Naive thymus-derived CD8-positive, alpha-beta T cell (primary cell): Measurements from ENCODE around the gene BET1L. TPM values are rescaled to one million over a fixed set of nuclear protein-coding genes. Genes with fewer than 3 reads are reported as not detected.
A peak's percentile ranks its signal among the peaks of the same experiment; 100 is the strongest.

Source experiments
- ATAC-seq, 2 donors: fragments of 150-1000 bp; cut with Tn5 transposase in 1 of 2; sonication (Bioruptor Pico), chemical (Tn5 transposase) in 1 of 2; 1 replicate in 1 of 2; 2 replicates in 1 of 2; pipeline ENCODE4 v1.10.0; 2021; ENCODE audit warnings: mild to moderate bottlenecking in 2 of 2, moderate library complexity in 2 of 2
- POLR2A ChIA-PET: fragments of 350-600 bp; sonication (Branson Sonifier 250); formaldehyde crosslinking; loops from one replicate; lab custom pipeline; 2021; ENCODE audit warnings: antibody characterized with exemption; lab: Charles Lee
- DNase-seq, 10 donors: peaks; one replicate each; pipeline versions ENCODE4 v3.0.0 to v3.0.0-alpha.2; 2020 to 2022
- H3K27ac Mint-ChIP-seq, 10 donors: one replicate each; pipeline ENCODE4 v1.8.0; 2020 to 2022; ENCODE audit warnings: mild to moderate bottlenecking in 10 of 10, mixed read lengths in 10 of 10, moderate library complexity in 4 of 10, inconsistent platforms in 1 of 10
- H3K27me3 Mint-ChIP-seq, 5 donors: one replicate each; pipeline ENCODE4 v1.8.0; 2021 to 2022; ENCODE audit warnings: mixed read lengths in 5 of 5
- H3K36me3 Mint-ChIP-seq, 3 donors: one replicate each; pipeline ENCODE4 v1.8.0; 2020 to 2022; ENCODE audit warnings: mixed read lengths in 3 of 3, mild to moderate bottlenecking in 2 of 3, inconsistent platforms in 1 of 3
- H3K4me1 Mint-ChIP-seq, 4 donors: one replicate each; pipeline ENCODE4 v1.8.0; 2021 to 2022; ENCODE audit warnings: mixed read lengths in 4 of 4
- H3K4me3 Mint-ChIP-seq, 10 donors: one replicate each; pipeline ENCODE4 v1.8.0; 2020 to 2022; ENCODE audit warnings: mild to moderate bottlenecking in 10 of 10, mixed read lengths in 10 of 10, moderate library complexity in 6 of 10, inconsistent platforms in 1 of 10
- H3K9me3 Mint-ChIP-seq, 9 donors: one replicate each; pipeline ENCODE4 v1.8.0; 2020 to 2022; ENCODE audit warnings: mixed read lengths in 9 of 9, mild to moderate bottlenecking in 3 of 9, inconsistent platforms in 1 of 9, moderate library complexity in 1 of 9
- polyA plus RNA-seq, 3 donors: library from polyadenylated mRNA; unstranded; fragments of 300-500 nt; fragmentation: Illumina TruSeq; gene quantifications; one replicate each; pipeline ENCODE4 v1.2.3, GENCODE V29; 2021
- total RNA-seq, 8 experiments: library from RNA in 2 of 8; stranded (reverse) in 2 of 8; gene quantifications; one replicate each; pipeline ENCODE4 v1.2.3 and lab custom pipeline; 2021 to 2026

BET1L gene
- total and polyA plus RNA-seq, 5 experiments from 2014 or later = 24.0 to 122 (median 75.2) TPM

GRCh38 chr11:208181-208916 is 1.1 kb upstream of the BET1L start:
- peaks cover 17 to 57% (median 52%) of the 10 kb centered on the region in 4 donors for H3K4me1 Mint-ChIP-seq
- ATAC-seq = peak; percentile 66 to 70

DNA sequence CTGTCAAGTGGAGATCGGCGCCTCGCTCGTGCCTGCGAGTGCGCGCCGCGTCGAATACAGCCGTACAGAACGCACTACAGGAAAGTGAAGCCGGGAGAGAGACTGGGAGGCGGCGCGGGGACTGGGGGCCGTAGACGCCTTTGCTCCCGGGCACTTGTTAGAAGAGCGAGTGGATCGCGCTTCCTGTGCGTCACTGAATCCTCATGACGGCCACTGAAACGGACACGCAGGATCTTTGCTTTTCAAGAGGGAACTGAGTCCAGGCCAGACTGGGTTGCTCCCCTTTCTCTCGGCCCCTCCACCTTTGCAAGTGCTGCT is 623 bp upstream of the BET1L start:
- no peaks in the 10 kb centered on the region for H3K9me3 Mint-ChIP-seq
- peaks cover 0 to 35% (median 0%) of the 10 kb centered on the region in 3 donors for H3K36me3 Mint-ChIP-seq
- ATAC-seq (peak; percentile 29 to 33), DNase-seq (no peak)
- no peaks in the 10 kb centered on the region for H3K27me3 Mint-ChIP-seq
- H3K4me1 Mint-ChIP-seq = peaks cover 18 to 59% (median 57%) of the 10 kb centered on the region in 4 donors
- POLR2A ChIA-PET = interaction anchor here (0.8 to 5.3 kb wide), 30 partner anchors 9 to 611 kb away, joined by 3 to 78 read pairs (median 7); partner anchors contain the start of genes DEAF1, HRAS, IFITM2 and NLRP6
- H3K4me3 Mint-ChIP-seq = peak overlapping the region; percentile 86 to 99 (median 96)
- H3K27ac Mint-ChIP-seq = peak overlapping the region; percentile 96 to 100 (median 99)

More at GRCh38 chr11:208181-208916, 1.1 kb upstream of the BET1L start:
- H3K36me3 Mint-ChIP-seq = peaks cover 0 to 39% (median 0%) of the 10 kb centered on the region in 3 donors
- peak; percentile 74 to 89 (median 81) for DNase-seq
- peak overlapping the region; percentile 86 to 99 (median 96) for H3K4me3 Mint-ChIP-seq
- H3K9me3 Mint-ChIP-seq = no peaks in the 10 kb centered on the region
- no peaks in the 10 kb centered on the region for H3K27me3 Mint-ChIP-seq
- peak overlapping the region; percentile 96 to 100 (median 99) for H3K27ac Mint-ChIP-seq
- POLR2A ChIA-PET = interaction anchor here (0.7 to 5.3 kb wide), 21 partner anchors 10 to 367 kb away, joined by 3 to 78 read pairs (median 7); partner anchors contain the start of genes IFITM5, NLRP6, PGGHG and PHRF1

- H3K9me3 Mint-ChIP-seq = no peaks in the 10 kb centered on the region
- H3K36me3 Mint-ChIP-seq = peaks cover 0 to 26% (median 0%) of the 10 kb centered on the region in 3 donors
- H3K27me3 Mint-ChIP-seq = no peaks in the 10 kb centered on the region
- peak in 4 of 10 donors; percentile 14 to 37 (median 34) for DNase-seq
- H3K4me3 Mint-ChIP-seq = peak overlapping the region; percentile 86 to 99 (median 96)
- peaks cover 25 to 70% (median 69%) of the 10 kb centered on the region in 4 donors for H3K4me1 Mint-ChIP-seq
- H3K27ac Mint-ChIP-seq = peak overlapping the region; percentile 96 to 100 (median 99)
- POLR2A ChIA-PET = interaction anchor here (0.5 to 5.3 kb wide), 36 partner anchors 8 to 1102 kb away, joined by 3 to 78 read pairs (median 6); partner anchors contain the start of genes ANO9, DEAF1, HRAS and IFITM2
- ATAC-seq = peak in 1 of 2 donors; percentile 0
These were observed 532 bp downstream of the BET1L start for GRCh38 chr11:206526-207207.

- Mint-ChIP-seq H3K27ac (peak overlapping the region; percentile 96 to 100 (median 99)), H3K9me3 (no peaks in the 10 kb centered on the region), H3K27me3 (no peaks in the 10 kb centered on the region), H3K4me3 (peak overlapping the region; percentile 86 to 99 (median 94)), H3K36me3 (peaks cover 0 to 23% (median 0%) of the 10 kb centered on the region in 3 donors), H3K4me1 (peaks cover 28 to 73% (median 72%) of the 10 kb centered on the region in 4 donors)
- DNase-seq (no peak), ATAC-seq (no peak)
- POLR2A ChIA-PET = interaction anchor here (1.0 to 5.3 kb wide), 13 partner anchors 30 to 330 kb away, joined by 3 to 78 read pairs (median 11); partner anchors contain the start of genes HRAS, NLRP6, PGGHG and PSMD13
These were observed 1.2 kb downstream of the BET1L start for GRCh38 chr11:206002-206384.

DNA sequence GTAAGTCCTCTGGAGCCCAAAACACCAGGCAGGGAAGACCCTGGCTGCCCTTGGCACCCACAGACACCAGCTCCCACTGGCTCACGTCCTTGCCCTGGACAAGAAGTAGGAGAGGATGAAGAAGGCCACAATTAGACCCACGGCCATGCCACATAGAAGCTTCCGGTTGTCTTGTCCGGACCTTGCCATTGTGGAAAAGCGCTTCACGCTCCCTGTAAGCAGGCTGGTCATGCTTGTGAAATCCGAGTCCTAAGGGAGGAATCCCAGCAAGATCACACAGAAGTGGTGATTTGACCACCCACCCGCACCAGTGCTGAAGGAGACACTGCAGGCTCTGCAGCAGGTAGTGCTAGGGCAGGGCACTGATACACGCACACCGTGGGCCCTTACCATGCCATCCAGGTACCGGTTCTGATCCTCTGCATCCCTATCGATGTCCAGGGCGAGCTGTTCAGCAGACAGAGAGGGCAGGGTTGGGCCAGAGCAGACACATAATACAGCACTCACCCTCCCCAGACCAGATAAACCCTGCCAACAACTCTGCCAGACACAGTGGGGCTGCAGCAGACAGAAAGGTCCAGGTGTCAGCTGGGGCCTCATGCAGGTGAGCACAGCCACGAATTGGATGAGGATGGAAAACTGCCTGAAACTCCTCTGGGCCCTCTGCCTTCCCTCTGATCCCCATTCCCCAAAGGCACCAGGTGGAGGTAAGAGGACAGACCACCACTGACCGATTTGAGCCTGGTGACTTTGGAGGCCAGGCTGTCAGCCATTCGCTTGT is 1.8 kb downstream of the BET1L start:
- H3K4me3 Mint-ChIP-seq = peak overlapping the region; percentile 86 to 99 (median 94)
- ATAC-seq = no peak
- POLR2A ChIA-PET = interaction anchor here (0.6 to 5.3 kb wide), 9 partner anchors 31 to 301 kb away, joined by 3 to 78 read pairs (median 21); partner anchors contain the start of genes NLRP6, PGGHG, PSMD13 and PTDSS2
- H3K27ac Mint-ChIP-seq = peak overlapping the region in 7 of 10 donors; percentile 96 to 100 (median 99)
- peak in 1 of 10 donors; percentile 13 for DNase-seq
- H3K27me3 Mint-ChIP-seq = no peaks in the 10 kb centered on the region
- peaks cover 0 to 21% (median 0%) of the 10 kb centered on the region in 3 donors for H3K36me3 Mint-ChIP-seq
- H3K4me1 Mint-ChIP-seq = peaks cover 28 to 72% (median 69%) of the 10 kb centered on the region in 4 donors
- H3K9me3 Mint-ChIP-seq = no peaks in the 10 kb centered on the region

- Mint-ChIP-seq H3K4me3 (peak overlapping the region in 6 of 10 donors; percentile 27 to 86 (median 35)), H3K9me3 (no peaks in the 10 kb centered on the region), H3K27me3 (no peaks in the 10 kb centered on the region), H3K4me1 (peaks cover 28 to 64% (median 62%) of the 10 kb centered on the region in 4 donors), H3K36me3 (peaks cover 0 to 18% (median 0%) of the 10 kb centered on the region in 3 donors), H3K27ac (peak overlapping the region in 6 of 10 donors; percentile 28 to 78 (median 63))
- ATAC-seq = no peak
- peak in 1 of 10 donors; percentile 9 for DNase-seq
- POLR2A ChIA-PET = interaction anchor here (0.6 to 5.3 kb wide), 2 partner anchors 36 to 76 kb away, joined by 4 to 78 read pairs; partner anchors contain the start of gene NLRP6
These were observed 2.6 kb downstream of the BET1L start for GRCh38 chr11:204587-205109.

DNA sequence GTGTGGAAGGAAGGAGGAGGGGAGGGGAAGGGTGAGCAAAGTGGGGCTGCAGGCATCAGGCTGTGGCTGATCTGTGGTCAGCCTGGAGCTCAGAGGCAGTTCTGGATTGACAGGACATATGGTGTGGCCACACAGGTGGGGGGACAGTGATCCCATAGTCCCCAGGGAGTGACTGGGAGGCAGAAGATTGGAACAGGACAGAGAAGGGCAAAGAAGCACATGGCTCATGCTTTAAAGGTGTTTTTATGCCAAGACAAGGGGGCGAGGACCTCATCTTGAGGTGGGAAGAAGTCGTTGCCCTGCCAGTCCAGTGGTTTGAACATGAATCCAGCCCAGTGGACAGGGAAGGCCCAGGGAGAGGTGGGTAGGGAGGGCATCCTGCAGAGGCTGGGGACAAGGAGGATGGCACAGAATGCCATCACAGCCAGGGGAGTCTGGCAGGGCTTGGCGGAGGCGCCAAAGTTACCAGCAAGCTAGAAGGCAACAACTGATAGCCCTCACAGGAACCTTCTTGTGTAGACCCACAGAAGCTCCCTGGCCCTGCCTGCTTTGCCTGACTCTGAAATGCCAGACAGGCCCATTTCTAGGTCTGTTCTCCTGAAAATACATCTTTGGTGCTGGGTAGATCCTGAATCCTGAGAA is 3.1 kb downstream of the BET1L start:
- peaks cover 28 to 64% (median 59%) of the 10 kb centered on the region in 4 donors for H3K4me1 Mint-ChIP-seq
- ATAC-seq (no peak), DNase-seq (peak in 2 of 10 donors; percentile 16 to 27)
- H3K27me3 Mint-ChIP-seq = no peaks in the 10 kb centered on the region
- H3K4me3 Mint-ChIP-seq = peak overlapping the region in 9 of 10 donors; percentile 10 to 76 (median 47)
- H3K9me3 Mint-ChIP-seq = no peaks in the 10 kb centered on the region
- POLR2A ChIA-PET = interaction anchor here (1.2 kb wide), 1 partner anchor 57 kb away, joined by 4 read pairs; no protein-coding TSS in a partner anchor
- peaks cover 0 to 17% (median 0%) of the 10 kb centered on the region in 3 donors for H3K36me3 Mint-ChIP-seq
- peak overlapping the region in 8 of 10 donors; percentile 28 to 90 (median 60) for H3K27ac Mint-ChIP-seq

DNA sequence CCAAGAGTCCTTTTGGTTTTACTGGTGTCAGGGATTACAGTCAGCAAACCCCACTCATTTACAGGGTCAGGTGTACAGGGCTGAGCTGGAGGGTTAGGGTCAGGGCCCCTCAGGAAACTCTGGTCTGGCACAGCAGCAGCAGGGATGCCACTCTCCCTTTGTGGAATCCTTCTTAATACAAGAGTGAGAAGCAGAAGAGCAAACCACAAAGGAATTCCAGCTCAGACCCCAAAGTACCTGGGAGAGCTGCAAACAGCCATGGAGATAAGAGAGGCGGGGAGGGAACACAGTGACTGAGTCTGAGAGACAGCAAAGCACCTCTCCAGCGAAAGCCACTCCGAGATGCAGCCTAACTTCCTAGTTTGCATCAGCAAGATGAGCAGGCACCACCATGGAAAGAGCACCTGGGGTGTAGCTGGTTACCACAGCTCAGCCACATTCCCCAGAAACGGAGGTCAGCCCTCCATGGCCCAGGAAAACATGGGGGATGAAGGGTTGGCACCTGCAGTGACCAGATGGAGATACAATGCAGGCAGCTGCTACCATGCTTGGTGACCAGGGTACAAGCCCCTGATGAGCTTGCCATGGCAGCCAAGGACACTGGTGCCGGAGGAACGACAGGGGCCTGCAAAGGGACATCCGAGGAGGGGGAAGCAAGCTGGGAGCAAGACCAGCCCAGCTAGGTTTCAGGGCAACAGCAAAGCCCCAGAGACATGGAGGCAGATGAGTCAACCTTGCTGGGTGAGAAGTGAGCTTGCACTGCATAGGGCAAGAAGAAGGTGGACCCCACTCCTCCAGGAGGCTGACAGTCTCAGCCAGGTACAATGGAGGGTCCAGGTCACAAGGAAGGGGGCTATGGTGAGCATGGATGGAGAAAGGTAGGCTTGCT is 3.9 kb downstream of the BET1L start:
- peak overlapping the region in 9 of 10 donors; percentile 56 to 94 (median 89) for H3K27ac Mint-ChIP-seq

DNA sequence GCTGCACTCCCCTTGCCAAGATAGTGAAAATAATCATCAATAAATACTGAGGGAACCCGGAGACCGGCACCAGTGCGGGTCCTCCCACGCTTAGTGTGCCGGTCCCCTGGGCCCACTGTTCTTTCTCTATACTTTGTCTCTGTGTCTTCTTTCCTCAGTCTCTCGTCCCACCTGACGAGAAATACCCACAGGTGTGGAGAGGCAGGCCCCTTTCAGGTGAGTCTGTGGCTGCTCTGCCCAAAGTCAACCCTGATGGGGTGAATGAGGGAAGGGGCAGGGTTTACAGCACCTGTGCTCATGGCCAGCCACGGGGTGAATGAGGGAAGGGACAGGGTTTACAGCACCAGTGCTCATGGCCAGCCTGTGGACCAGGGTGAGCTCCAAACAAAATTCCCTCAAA is 4.7 kb downstream of the BET1L start:
- POLR2A ChIA-PET = interaction anchor here (1.0 kb wide), 1 partner anchor 10 kb away, joined by 3 read pairs; no protein-coding TSS in a partner anchor
- Mint-ChIP-seq H3K4me3 (peak overlapping the region in 9 of 10 donors; percentile 31 to 79 (median 61)), H3K27ac (peak overlapping the region; percentile 35 to 94 (median 91)), H3K9me3 (no peaks in the 10 kb centered on the region), H3K4me1 (peaks cover 25 to 58% (median 52%) of the 10 kb centered on the region in 4 donors), H3K36me3 (peaks cover 0 to 17% (median 0%) of the 10 kb centered on the region in 3 donors), H3K27me3 (no peaks in the 10 kb centered on the region)
- DNase-seq = peak in 1 of 10 donors; percentile 11
- ATAC-seq = no peak

More for the DNA sequence above, 3.9 kb downstream of the BET1L start:
- no peak for ATAC-seq
- DNase-seq = peak in 1 of 10 donors; percentile 9
- peaks cover 0 to 17% (median 0%) of the 10 kb centered on the region in 3 donors for H3K36me3 Mint-ChIP-seq
- H3K9me3 Mint-ChIP-seq = no peaks in the 10 kb centered on the region
- POLR2A ChIA-PET = interaction anchor here (1.2 kb wide), 1 partner anchor 58 kb away, joined by 4 read pairs; no protein-coding TSS in a partner anchor
- H3K4me1 Mint-ChIP-seq = peaks cover 26 to 58% (median 56%) of the 10 kb centered on the region in 4 donors
- H3K4me3 Mint-ChIP-seq = peak overlapping the region in 5 of 10 donors; percentile 31 to 78 (median 55)
- no peaks in the 10 kb centered on the region for H3K27me3 Mint-ChIP-seq

DNA sequence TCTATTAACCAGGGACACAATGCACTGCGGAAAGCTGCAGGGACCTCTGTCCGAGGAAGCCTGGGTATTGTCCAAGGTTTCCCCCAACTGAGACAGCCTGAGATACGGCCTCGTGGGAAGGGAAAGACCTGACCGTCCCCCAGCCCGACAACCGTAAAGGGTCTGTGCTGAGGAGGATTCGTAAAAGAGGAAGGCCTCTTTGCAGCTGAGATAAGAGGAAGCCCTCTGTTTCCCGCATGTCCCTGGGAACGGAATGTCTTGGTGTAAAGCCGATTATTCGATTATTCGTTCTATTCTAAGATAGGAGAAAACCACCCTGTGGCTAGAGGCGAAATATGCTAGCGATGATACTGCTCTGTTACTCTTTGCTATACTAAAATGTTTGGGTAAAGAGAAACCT is 5.2 kb downstream of the BET1L start:
- POLR2A ChIA-PET = interaction anchor here (1.0 kb wide), 1 partner anchor 10 kb away, joined by 3 read pairs; no protein-coding TSS in a partner anchor
- H3K9me3 Mint-ChIP-seq = no peaks in the 10 kb centered on the region
- H3K27ac Mint-ChIP-seq = peak overlapping the region; percentile 35 to 94 (median 91)
- H3K36me3 Mint-ChIP-seq = peaks cover 0 to 17% (median 0%) of the 10 kb centered on the region in 3 donors
- DNase-seq (peak in 1 of 10 donors; percentile 10), ATAC-seq (no peak)
- peaks cover 24 to 58% (median 49%) of the 10 kb centered on the region in 4 donors for H3K4me1 Mint-ChIP-seq
- H3K27me3 Mint-ChIP-seq = no peaks in the 10 kb centered on the region
- peak overlapping the region in 9 of 10 donors; percentile 31 to 79 (median 61) for H3K4me3 Mint-ChIP-seq
